ENCODE data around the gene RNASE4. TPM values are rescaled to one million over a fixed set of nuclear protein-coding genes. Genes with fewer than 3 reads are reported as not detected.
"Not testable (repeated sequence)": the region's sequence is repeated elsewhere in the genome, so short reads cannot be mapped to it uniquely, and the experiment has no call there.

RNASE4 gene
- total RNA-seq, 1 experiment from 2014 or later = 5.9 TPM

DNA sequence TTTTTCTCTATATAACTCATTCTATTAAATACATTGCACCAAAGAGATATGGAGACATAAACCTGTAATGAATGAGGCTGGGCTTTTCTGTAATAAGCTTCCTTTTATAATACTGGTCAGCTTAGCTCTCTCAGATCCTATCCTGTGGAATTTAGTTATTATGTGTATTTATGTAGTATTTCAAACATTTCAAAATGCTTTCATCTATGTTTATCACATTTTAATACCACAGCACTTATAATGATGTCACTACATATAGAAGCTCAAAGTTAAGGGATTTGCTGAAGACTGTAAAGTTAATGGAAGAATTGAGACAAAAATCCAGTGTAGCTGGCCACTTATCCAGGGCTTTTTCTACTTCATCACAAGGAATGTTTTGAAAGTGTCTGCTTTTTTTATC, 15.6 kb downstream of the RNASE4 start:
- Histone ChIP-seq H2AFZ (ENCODE audit: low read length) (no peak overlapping the region), H3K4me3 (ENCODE audit: low read length) (no peak overlapping the region), H3K9me2 (replicated peaks; ENCODE audit: low read length) (no peaks in the 10 kb centered on the region), H3K79me2 (ENCODE audit: low read length) (no peaks in the 10 kb centered on the region), H3K4me1 (ENCODE audit: insufficient read depth, low read length) (peaks cover 7% of the 10 kb centered on the region), H3K9ac (ENCODE audit: low read length) (no peak overlapping the region), H4K20me1 (ENCODE audit: low read length) (no peaks in the 10 kb centered on the region), H3K9me3 (ENCODE audit: low read length) (no peaks in the 10 kb centered on the region), H3K27ac (ENCODE audit: low read length) (no peak overlapping the region), H3K36me3 (ENCODE audit: low read depth, low read length) (no peaks in the 10 kb centered on the region), H3K4me2 (ENCODE audit: low read length) (no peak overlapping the region), H3K27me3 (ENCODE audit: low read length) (peaks cover 3% of the 10 kb centered on the region; the same call in 1 of the 2 replicates), H3F3A (ENCODE audit: low read length, unreplicated experiment) (no peaks in the 10 kb centered on the region)
- BruUV-seq (replicated peaks) = TSS peak; percentile 59
- DNase-seq (no peak), ATAC-seq (no peak)
- intact Hi-C loops (cut with micrococcal nuclease) = loop anchor here (5.0 kb wide), 1 partner anchor 342 kb away; the partner anchor contains the start of gene RNASE7
- TF ChIP-seq, protein P1, sequence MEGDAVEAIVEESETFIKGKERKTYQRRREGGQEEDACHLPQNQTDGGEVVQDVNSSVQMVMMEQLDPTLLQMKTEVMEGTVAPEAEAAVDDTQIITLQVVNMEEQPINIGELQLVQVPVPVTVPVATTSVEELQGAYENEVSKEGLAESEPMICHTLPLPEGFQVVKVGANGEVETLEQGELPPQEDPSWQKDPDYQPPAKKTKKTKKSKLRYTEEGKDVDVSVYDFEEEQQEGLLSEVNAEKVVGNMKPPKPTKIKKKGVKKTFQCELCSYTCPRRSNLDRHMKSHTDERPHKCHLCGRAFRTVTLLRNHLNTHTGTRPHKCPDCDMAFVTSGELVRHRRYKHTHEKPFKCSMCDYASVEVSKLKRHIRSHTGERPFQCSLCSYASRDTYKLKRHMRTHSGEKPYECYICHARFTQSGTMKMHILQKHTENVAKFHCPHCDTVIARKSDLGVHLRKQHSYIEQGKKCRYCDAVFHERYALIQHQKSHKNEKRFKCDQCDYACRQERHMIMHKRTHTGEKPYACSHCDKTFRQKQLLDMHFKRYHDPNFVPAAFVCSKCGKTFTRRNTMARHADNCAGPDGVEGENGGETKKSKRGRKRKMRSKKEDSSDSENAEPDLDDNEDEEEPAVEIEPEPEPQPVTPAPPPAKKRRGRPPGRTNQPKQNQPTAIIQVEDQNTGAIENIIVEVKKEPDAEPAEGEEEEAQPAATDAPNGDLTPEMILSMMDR (conservative IDR thresholded peaks at IDR 0.05; ENCODE audit: low read depth, low read length) = no peak
- TF ChIP-seq EZH2 (IDR thresholded peaks at IDR 0.05; ENCODE audit: low read length, unreplicated experiment) (no peak), EZH2phosphoT487 (IDR thresholded peaks at IDR 0.05; ENCODE audit: borderline replicate concordance, low read length) (no peak)
- ChIA-PET POLR2A (ENCODE audit: unreplicated experiment) (no interaction called here), CTCF (interaction anchor here (0.5 to 0.9 kb wide), 2 partner anchors 9 to 167 kb away, joined by 3 to 5 read pairs; no protein-coding TSS in a partner anchor)

DNA sequence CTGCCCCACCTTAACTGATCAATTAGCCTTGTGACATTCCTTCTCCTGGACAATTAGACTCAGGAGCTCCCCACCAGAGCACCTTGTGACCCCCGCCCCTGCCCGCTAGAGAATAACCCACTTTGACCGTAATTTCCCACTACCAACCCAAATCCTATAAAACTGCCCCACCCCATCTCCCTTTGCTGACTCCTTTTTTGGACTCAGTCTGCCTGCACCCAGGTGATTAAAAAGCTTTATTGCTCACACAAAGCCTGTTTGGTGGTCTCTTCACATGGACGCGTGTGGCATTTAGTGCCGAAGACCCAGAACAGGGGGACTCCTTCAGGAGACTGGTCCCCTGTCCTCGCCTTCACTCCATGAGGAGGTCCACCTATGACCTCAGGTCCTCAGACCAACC, 16.6 kb downstream of the RNASE4 start:
- intact Hi-C loops (cut with micrococcal nuclease); CTCF ChIA-PET; H3K4me3 ChIP-seq (ENCODE audit: low read length); ATAC-seq; H3K4me1 ChIP-seq (ENCODE audit: insufficient read depth, low read length); H3K79me2 ChIP-seq (ENCODE audit: low read length); H3K9ac ChIP-seq (ENCODE audit: low read length); BruUV-seq (replicated peaks); DNase-seq; H3F3A ChIP-seq (ENCODE audit: low read length, unreplicated experiment); H3K27ac ChIP-seq (ENCODE audit: low read length); H2AFZ ChIP-seq (ENCODE audit: low read length); H3K36me3 ChIP-seq (ENCODE audit: low read depth, low read length); H3K4me2 ChIP-seq (ENCODE audit: low read length); H3K9me3 ChIP-seq (ENCODE audit: low read length); H3K27me3 ChIP-seq (ENCODE audit: low read length); POLR2A ChIA-PET (ENCODE audit: unreplicated experiment); H3K9me2 ChIP-seq (replicated peaks; ENCODE audit: low read length); H4K20me1 ChIP-seq (ENCODE audit: low read length): not testable (repeated sequence)

DNA sequence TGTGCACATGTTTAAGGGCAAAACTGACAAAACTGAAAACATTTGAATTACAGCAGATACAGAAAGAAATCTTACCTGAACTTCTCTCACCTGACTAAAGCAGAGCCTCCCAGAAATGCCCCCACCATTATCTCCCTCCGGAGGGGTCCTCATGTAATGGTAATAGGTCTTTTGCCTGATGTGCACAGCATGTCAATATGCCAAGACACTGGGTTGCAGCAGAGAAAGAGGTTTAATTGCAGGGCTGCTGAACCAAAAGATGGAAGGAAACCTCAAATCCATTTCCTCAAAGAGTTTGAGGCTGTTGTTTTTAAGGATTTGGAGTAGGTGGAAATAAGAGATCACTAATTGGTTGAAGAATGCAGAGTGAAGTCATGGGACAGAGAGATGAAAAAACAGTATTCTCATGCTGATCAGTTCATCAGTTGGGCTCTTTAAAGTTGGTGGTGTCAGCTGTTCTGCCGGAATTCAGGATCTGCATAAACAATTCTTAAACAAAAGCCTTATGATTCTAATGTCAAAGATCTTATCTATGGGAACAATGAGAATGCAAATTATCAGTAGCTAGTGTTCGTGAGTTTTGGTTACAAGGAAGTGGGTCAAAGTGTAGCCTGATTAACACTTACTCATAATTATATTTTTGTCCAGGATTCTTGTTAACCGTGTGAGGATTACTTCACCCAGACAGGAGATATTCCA, 22.4 kb downstream of the RNASE4 start:
- intact Hi-C loops (cut with micrococcal nuclease) = no loop called here
- POLR2A ChIA-PET (ENCODE audit: unreplicated experiment) = no interaction called here

More for the DNA sequence above, 22.4 kb downstream of the RNASE4 start:
- CTCF ChIA-PET = no interaction called here
- H3K36me3 ChIP-seq (ENCODE audit: low read depth, low read length) = no peaks in the 10 kb centered on the region
- TF ChIP-seq EZH2 (IDR thresholded peaks at IDR 0.05; ENCODE audit: low read length, unreplicated experiment) (no peak), EZH2phosphoT487 (IDR thresholded peaks at IDR 0.05; ENCODE audit: borderline replicate concordance, low read length) (no peak)
- TF ChIP-seq, protein P1 (conservative IDR thresholded peaks at IDR 0.05; ENCODE audit: low read depth, low read length) = no peak
- H3K27me3 ChIP-seq (ENCODE audit: low read length) = peaks cover 21% of the 10 kb centered on the region; the same call in 1 of the 2 replicates
- no peak overlapping the region for H3K4me3 ChIP-seq (ENCODE audit: low read length)
- no peak overlapping the region for H2AFZ ChIP-seq (ENCODE audit: low read length)
- peak overlapping the region; percentile 29; the same call in 1 of the 2 replicates for H3K27ac ChIP-seq (ENCODE audit: low read length)
- H3F3A ChIP-seq (ENCODE audit: low read length, unreplicated experiment) = no peaks in the 10 kb centered on the region
- no peaks in the 10 kb centered on the region for H3K9me2 ChIP-seq (replicated peaks; ENCODE audit: low read length)
- no peaks in the 10 kb centered on the region for H3K79me2 ChIP-seq (ENCODE audit: low read length)
- H3K4me1 ChIP-seq (ENCODE audit: insufficient read depth, low read length) = no peaks in the 10 kb centered on the region; the same call in 1 of the 2 replicates
- no peak overlapping the region for H3K4me2 ChIP-seq (ENCODE audit: low read length)
- no TSS peak for BruUV-seq (replicated peaks)
- ATAC-seq = no peak
- H4K20me1 ChIP-seq (ENCODE audit: low read length) = no peaks in the 10 kb centered on the region
- H3K9me3 ChIP-seq (ENCODE audit: low read length) = no peaks in the 10 kb centered on the region
- no peak for DNase-seq
- H3K9ac ChIP-seq (ENCODE audit: low read length) = no peak overlapping the region

Data from PC-3 (cell line).